HG03575 (cell line): ENCODE data around the gene PPP1R15B.

Experiments used
- ATAC-seq: cut with Tn5 transposase; IDR thresholded peaks from one replicate; pipeline ENCODE4 v1.9.1; 2021; ENCODE audit not compliant: unreplicated experiment, insufficient number of reproducible peaks, low FRiP score; ENCODE audit errors: extremely low read depth

The PPP1R15B gene

GRCh38 chr1:204408074-204408507, 3.5 kb downstream of the PPP1R15B start:
- ATAC-seq: no peak

- no peak for ATAC-seq
Observed at GRCh38 chr1:204407295-204407971, 4.2 kb downstream of the PPP1R15B start.

GRCh38 chr1:204406621-204407020, 5.0 kb downstream of the PPP1R15B start:
- no peak for ATAC-seq

GRCh38 chr1:204405988-204406387, 5.6 kb downstream of the PPP1R15B start:
- no peak for ATAC-seq

GRCh38 chr1:204404629-204405028, 7.0 kb downstream of the PPP1R15B start:
- no peak for ATAC-seq

- no peak for ATAC-seq
Observed at GRCh38 chr1:204402391-204402790, 9.2 kb downstream of the PPP1R15B start.

- ATAC-seq: no peak
Observed at GRCh38 chr1:204401730-204402129, 9.9 kb downstream of the PPP1R15B start.

- no peak for ATAC-seq
Observed at GRCh38 chr1:204400882-204401510, 10.6 kb downstream of the PPP1R15B start.

GRCh38 chr1:204398197-204399125, 13.2 kb downstream of the PPP1R15B start:
- no peak for ATAC-seq

GRCh38 chr1:204396015-204396583, 15.5 kb downstream of the PPP1R15B start:
- no peak for ATAC-seq

GRCh38 chr1:204391629-204392028, 20.0 kb downstream of the PPP1R15B start:
- no peak for ATAC-seq

- no peak for ATAC-seq
Observed at GRCh38 chr1:204390751-204391466, 20.7 kb downstream of the PPP1R15B start.

GRCh38 chr1:204385727-204386126, 25.9 kb downstream of the PPP1R15B start:
- ATAC-seq: no peak

GRCh38 chr1:204384636-204385352, 26.8 kb downstream of the PPP1R15B start:
- ATAC-seq: no peak

- no peak for ATAC-seq
Observed at GRCh38 chr1:204383163-204383904, 28.3 kb downstream of the PPP1R15B start.

GRCh38 chr1:204382714-204383083, 28.9 kb downstream of the PPP1R15B start:
- no peak for ATAC-seq

- no peak for ATAC-seq
Observed at GRCh38 chr1:204380293-204380831, 31.3 kb downstream of the PPP1R15B start.
